DND-41 (cell line): Measurements from ENCODE around the gene TMEM184B.

Experiments
- ATAC-seq: fragments of 200-7000 bp; cut with Tn5 transposase; 3 replicates; pipeline ENCODE4 v1.9.1; 2021; ENCODE audit warnings: low read depth; ENCODE audit not compliant: insufficient read depth
- DNase-seq: peaks from one replicate; pipeline ENCODE4 v3.0.0-alpha.2; 2020
- H2AFZ ChIP-seq: 2 replicates; pipeline ENCODE4 v1.6.0; 2012; ENCODE audit warnings: low read depth, low read length
- H3K27ac ChIP-seq: 2 replicates; pipeline ENCODE4 v1.5.1; 2012; ENCODE audit warnings: low read length, inconsistent platforms
- H3K27me3 ChIP-seq: fragments of 200-600 bp; sonication (generic); 2 replicates; pipeline ENCODE4 v1.6.0; 2012; ENCODE audit warnings: low read length, mild to moderate bottlenecking, inconsistent platforms; ENCODE audit not compliant: insufficient read depth, poor library complexity
- H3K36me3 ChIP-seq: 2 replicates; pipeline ENCODE4 v1.5.1; 2012; ENCODE audit warnings: low read length, inconsistent platforms; ENCODE audit not compliant: insufficient read depth
- H3K4me1 ChIP-seq: 2 replicates; pipeline ENCODE4 v1.5.1; 2012; ENCODE audit warnings: mild to moderate bottlenecking, low read length; ENCODE audit not compliant: insufficient read depth
- H3K4me2 ChIP-seq: 2 replicates; pipeline ENCODE4 v1.6.0; 2012; ENCODE audit warnings: mild to moderate bottlenecking, moderate library complexity, low read length, inconsistent platforms; ENCODE audit not compliant: insufficient read depth
- H3K4me3 ChIP-seq, 2 experiments: fragments of 200-600 bp in 1 of 2; shearing (Covaris generic) in 1 of 2; 2 replicates each; pipeline ENCODE4 v1.5.1; 2012 to 2016; ENCODE audit warnings: inconsistent platforms in 2 of 2, low read length in 2 of 2, mild to moderate bottlenecking in 2 of 2, low read depth in 1 of 2, moderate library complexity in 1 of 2
- H3K79me2 ChIP-seq: 2 replicates; pipeline ENCODE4 v1.6.0; 2012; ENCODE audit warnings: low read length, inconsistent platforms; ENCODE audit not compliant: insufficient read depth
- H3K9ac ChIP-seq: 2 replicates; pipeline ENCODE4 v1.6.0; 2012; ENCODE audit warnings: low read depth, mild to moderate bottlenecking, inconsistent platforms, low read length, moderate library complexity
- H3K9me3 ChIP-seq: 2 replicates; pipeline ENCODE4 v1.5.1; 2012; ENCODE audit warnings: low read length, moderate library complexity, mild to moderate bottlenecking, inconsistent platforms; ENCODE audit not compliant: insufficient read depth, severe bottlenecking
- H4K20me1 ChIP-seq: 2 replicates; pipeline ENCODE4 v1.6.0; 2012; ENCODE audit warnings: low read length; ENCODE audit not compliant: insufficient read depth
- CTCF ChIP-seq: IDR thresholded peaks from 2 replicates; pipeline ENCODE4 v1.5.1; 2012; ENCODE audit warnings: borderline replicate concordance, low read length, moderate library complexity, mild to moderate bottlenecking; ENCODE audit not compliant: poor library complexity, severe bottlenecking; ENCODE audit errors: extremely low read depth
- EZH2 ChIP-seq: IDR thresholded peaks from 3 replicates; pipeline ENCODE4 v1.6.1; 2012; ENCODE audit warnings: borderline replicate concordance, low read depth, mild to moderate bottlenecking, moderate library complexity, low read length, inconsistent platforms; ENCODE audit not compliant: severe bottlenecking

The TMEM184B gene

GRCh38 chr22:38295863-38296262 lies 23.1 kb upstream of the TMEM184B start:
- Histone ChIP-seq H2AFZ (no peak overlapping the region), H3K27me3 (no peaks in the 10 kb centered on the region), H3K4me1 (no peaks in the 10 kb centered on the region), H3K27ac (no peak overlapping the region), H3K9ac (no peak overlapping the region), H3K36me3 (peaks cover 96% of the 10 kb centered on the region), H3K4me2 (no peak overlapping the region), H3K79me2 (no peaks in the 10 kb centered on the region), H3K4me3 (no peak overlapping the region), H4K20me1 (peaks cover 37% of the 10 kb centered on the region), H3K9me3 (no peaks in the 10 kb centered on the region)
- DNase-seq, result no peak
- ATAC-seq, result no peak
- TF ChIP-seq EZH2, result no peak
- no peak for TF ChIP-seq CTCF

GRCh38 chr22:38295339-38295738 lies 22.5 kb upstream of the TMEM184B start:
- Histone ChIP-seq H3K27ac (no peak overlapping the region), H3K9ac (no peak overlapping the region), H3K4me2 (no peak overlapping the region), H3K36me3 (peaks cover 92% of the 10 kb centered on the region), H3K4me1 (no peaks in the 10 kb centered on the region), H4K20me1 (peaks cover 32% of the 10 kb centered on the region), H3K4me3 (no peak overlapping the region), H3K79me2 (no peaks in the 10 kb centered on the region), H3K27me3 (no peaks in the 10 kb centered on the region), H2AFZ (no peak overlapping the region), H3K9me3 (no peaks in the 10 kb centered on the region)
- DNase-seq, result no peak
- TF ChIP-seq EZH2 (no peak), CTCF (no peak)
- ATAC-seq, result no peak

GRCh38 chr22:38294193-38294592 lies 21.4 kb upstream of the TMEM184B start:
- no peaks in the 10 kb centered on the region for H3K79me2 ChIP-seq
- no peak for ATAC-seq

More at GRCh38 chr22:38294193-38294592, 21.4 kb upstream of the TMEM184B start:
- Histone ChIP-seq H3K27me3 (no peaks in the 10 kb centered on the region), H3K4me1 (no peaks in the 10 kb centered on the region), H3K9me3 (no peaks in the 10 kb centered on the region), H4K20me1 (peaks cover 29% of the 10 kb centered on the region), H3K4me2 (no peak overlapping the region), H3K36me3 (peaks cover 88% of the 10 kb centered on the region), H3K9ac (no peak overlapping the region), H3K4me3 (no peak overlapping the region), H3K27ac (no peak overlapping the region), H2AFZ (no peak overlapping the region)
- no peak for DNase-seq
- TF ChIP-seq EZH2, result no peak
- TF ChIP-seq CTCF, result no peak
